ENCODE data around the gene USP13. TPM values are rescaled to one million over a fixed set of nuclear protein-coding genes. Genes with fewer than 3 reads are reported as not detected.

Gene USP13
- total and polyA plus RNA-seq, 2 experiments from 2014 or later, result 30.6 to 31.1 TPM

- TF ChIP-seq CTCF (IDR thresholded peaks at IDR 0.05; ENCODE audit: low read depth, low read length), result no peak
- no peak overlapping the region for H3K27ac ChIP-seq
- H3K4me1 ChIP-seq (ENCODE audit: low read depth), result peaks cover 4% of the 10 kb centered on the region
- DNase-seq (ENCODE audit: low read depth in 1 of 2, low spot score in 1 of 2), result no peak
- no peaks in the 10 kb centered on the region for H3K36me3 ChIP-seq
- no peaks in the 10 kb centered on the region for H3K9me3 ChIP-seq (ENCODE audit: low read depth)
- H3K27me3 ChIP-seq, result no peaks in the 10 kb centered on the region
- H3K4me3 ChIP-seq, result no peak overlapping the region
These were observed 48.5 kb downstream of the USP13 start for GRCh38 chr3:179701176-179701827.

- TF ChIP-seq CTCF (IDR thresholded peaks at IDR 0.05; ENCODE audit: low read depth, low read length), result no peak
- H3K36me3 ChIP-seq, result no peaks in the 10 kb centered on the region
- H3K9me3 ChIP-seq (ENCODE audit: low read depth), result no peaks in the 10 kb centered on the region
- no peak overlapping the region for H3K4me3 ChIP-seq
- peaks cover 4% of the 10 kb centered on the region for H3K4me1 ChIP-seq (ENCODE audit: low read depth)
- H3K27me3 ChIP-seq, result no peaks in the 10 kb centered on the region
- no peak overlapping the region for H3K27ac ChIP-seq
- no peak for DNase-seq (ENCODE audit: low read depth in 1 of 2, low spot score in 1 of 2)
These were observed 49.6 kb downstream of the USP13 start for GRCh38 chr3:179702271-179702947.

GRCh38 chr3:179703816-179704215 lies 51.0 kb downstream of the USP13 start:
- Histone ChIP-seq H3K27me3 (no peaks in the 10 kb centered on the region), H3K4me1 (ENCODE audit: low read depth) (peaks cover 4% of the 10 kb centered on the region), H3K9me3 (ENCODE audit: low read depth) (no peaks in the 10 kb centered on the region), H3K36me3 (no peaks in the 10 kb centered on the region), H3K27ac (peak overlapping the region; percentile 13), H3K4me3 (no peak overlapping the region)
- no peak for TF ChIP-seq CTCF (IDR thresholded peaks at IDR 0.05; ENCODE audit: low read depth, low read length)
- DNase-seq (ENCODE audit: low read depth in 1 of 2, low spot score in 1 of 2), result no peak

GRCh38 chr3:179706233-179706632 lies 53.4 kb downstream of the USP13 start:
- peaks cover 4% of the 10 kb centered on the region for H3K36me3 ChIP-seq
- peaks cover 4% of the 10 kb centered on the region for H3K4me1 ChIP-seq (ENCODE audit: low read depth)
- DNase-seq (ENCODE audit: low read depth in 1 of 2, low spot score in 1 of 2), result no peak
- no peaks in the 10 kb centered on the region for H3K27me3 ChIP-seq
- no peaks in the 10 kb centered on the region for H3K9me3 ChIP-seq (ENCODE audit: low read depth)
- H3K4me3 ChIP-seq, result no peak overlapping the region
- no peak for TF ChIP-seq CTCF (IDR thresholded peaks at IDR 0.05; ENCODE audit: low read depth, low read length)
- H3K27ac ChIP-seq, result no peak overlapping the region

- no peaks in the 10 kb centered on the region for H3K4me1 ChIP-seq (ENCODE audit: low read depth)
- DNase-seq (ENCODE audit: low read depth in 1 of 2, low spot score in 1 of 2), result no peak
- no peak overlapping the region for H3K4me3 ChIP-seq
- H3K27me3 ChIP-seq, result no peaks in the 10 kb centered on the region
- peaks cover 8% of the 10 kb centered on the region for H3K36me3 ChIP-seq
- no peak overlapping the region for H3K27ac ChIP-seq
- no peak for TF ChIP-seq CTCF (IDR thresholded peaks at IDR 0.05; ENCODE audit: low read depth, low read length)
- H3K9me3 ChIP-seq (ENCODE audit: low read depth), result no peaks in the 10 kb centered on the region
These were observed 57.2 kb downstream of the USP13 start for GRCh38 chr3:179710079-179710478.
